Measurements from ENCODE around the gene CAPNS2. TPM values are rescaled to one million over a fixed set of nuclear protein-coding genes. Genes with fewer than 3 reads are reported as not detected.

The CAPNS2 gene
- total RNA-seq, 4 donors from 2014 or later: 0.90 to 2.1 TPM; not detected in 2

GRCh38 chr16:55570159-55570558 is 3.7 kb downstream of the CAPNS2 start:
- TF ChIP-seq POLR2A (IDR thresholded peaks at IDR 0.05) (no peak), CTCF (IDR thresholded peaks at IDR 0.05) (no peak)

DNA sequence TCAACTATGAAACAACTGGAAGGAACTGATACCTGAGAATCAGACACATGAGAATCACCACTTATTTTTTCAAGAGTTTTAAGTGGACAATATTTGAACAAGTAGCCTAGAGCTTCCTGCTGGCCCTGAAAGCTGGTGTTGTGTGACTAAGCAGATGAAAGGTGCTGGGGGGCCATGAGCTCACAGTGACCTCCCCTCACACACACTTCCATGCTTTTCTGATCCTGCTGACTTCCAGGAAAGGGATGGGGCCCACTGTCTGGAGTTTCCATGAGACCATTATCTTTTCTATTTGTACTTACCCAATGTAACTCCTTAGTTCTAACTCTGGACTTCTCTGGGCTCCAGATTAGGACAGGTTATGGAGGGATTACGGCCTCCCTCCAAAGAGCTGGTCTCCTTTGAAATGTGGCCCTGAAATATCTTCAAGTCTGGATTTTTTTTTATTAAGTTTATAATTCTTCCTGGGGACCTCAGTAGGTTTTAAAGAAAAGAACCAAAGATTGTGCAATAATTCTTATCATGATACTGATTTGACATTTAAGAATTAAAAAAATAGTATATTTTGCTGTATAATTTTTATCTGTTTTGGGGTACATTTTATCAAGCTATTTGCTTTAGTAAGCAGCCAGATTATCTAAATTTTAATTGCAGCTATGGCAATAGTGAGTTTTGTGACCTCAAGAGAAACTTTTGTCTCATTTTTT is 4.9 kb downstream of the CAPNS2 start:
- intact Hi-C loops (cut with DNase I; ENCODE audit: low total_unique reads): no loop called here
- TF ChIP-seq CTCF (IDR thresholded peaks at IDR 0.05): no peak
- no peak for TF ChIP-seq POLR2A (IDR thresholded peaks at IDR 0.05)
- no peak overlapping the region for H3K27ac ChIP-seq
- no peaks in the 10 kb centered on the region for H3K27me3 ChIP-seq
- no peak overlapping the region for H3K4me3 ChIP-seq
- no peaks in the 10 kb centered on the region for H3K9me3 ChIP-seq
- H3K4me1 ChIP-seq: no peaks in the 10 kb centered on the region
- DNase-seq: no peak
- H3K36me3 ChIP-seq: no peaks in the 10 kb centered on the region

More at GRCh38 chr16:55570159-55570558, 3.7 kb downstream of the CAPNS2 start:
- Histone ChIP-seq H3K4me1 (no peaks in the 10 kb centered on the region), H3K27ac (no peak overlapping the region), H3K36me3 (no peaks in the 10 kb centered on the region), H3K9me3 (no peaks in the 10 kb centered on the region), H3K27me3 (no peaks in the 10 kb centered on the region), H3K4me3 (no peak overlapping the region)
- no peak for DNase-seq
- intact Hi-C loops (cut with DNase I; ENCODE audit: low total_unique reads): no loop called here

GRCh38 chr16:55572439-55572838 is 6.0 kb downstream of the CAPNS2 start:
- no peaks in the 10 kb centered on the region for H3K9me3 ChIP-seq
- DNase-seq: no peak
- H3K4me3 ChIP-seq: no peak overlapping the region
- H3K36me3 ChIP-seq: no peaks in the 10 kb centered on the region
- no peak overlapping the region for H3K27ac ChIP-seq
- intact Hi-C loops (cut with DNase I; ENCODE audit: low total_unique reads): no loop called here
- TF ChIP-seq POLR2A (IDR thresholded peaks at IDR 0.05): no peak
- TF ChIP-seq CTCF (IDR thresholded peaks at IDR 0.05): no peak
- H3K27me3 ChIP-seq: no peaks in the 10 kb centered on the region
- H3K4me1 ChIP-seq: no peaks in the 10 kb centered on the region

- DNase-seq: no peak
Measured at GRCh38 chr16:55574811-55575210, 8.3 kb downstream of the CAPNS2 start.

More at GRCh38 chr16:55574811-55575210, 8.3 kb downstream of the CAPNS2 start:
- no peaks in the 10 kb centered on the region for H3K9me3 ChIP-seq
- no peak overlapping the region for H3K4me3 ChIP-seq
- H3K36me3 ChIP-seq: no peaks in the 10 kb centered on the region
- no peaks in the 10 kb centered on the region for H3K27me3 ChIP-seq
- intact Hi-C loops (cut with DNase I; ENCODE audit: low total_unique reads): no loop called here
- TF ChIP-seq POLR2A (IDR thresholded peaks at IDR 0.05) (no peak), CTCF (IDR thresholded peaks at IDR 0.05) (no peak)
- no peaks in the 10 kb centered on the region for H3K4me1 ChIP-seq
- peak overlapping the region in 1 of 2 donors; percentile 18 for H3K27ac ChIP-seq
